Jurkat, Clone E6-1 (cell line): Measurements from ENCODE around the gene CENATAC.
"Not testable (repeated sequence)": the region's sequence is repeated elsewhere in the genome, so short reads cannot be mapped to it uniquely, and the experiment has no call there.

Experiments
- DNase-seq: peaks from one replicate; pipeline ENCODE4 v3.0.0-alpha.2; 2011; ENCODE audit warnings: low read depth, low spot score
- H3K4me3 ChIP-seq: 2 replicates; pipeline ENCODE4 v1.5.1; 2011; ENCODE audit warnings: mild to moderate bottlenecking, low read length, control low read depth, moderate library complexity

CENATAC gene

GRCh38 chr11:119024430-119025098 lies 26.6 kb downstream of the CENATAC start:
- no peak overlapping the region for H3K4me3 ChIP-seq
- DNase-seq = no peak

GRCh38 chr11:119025099-119025473 lies 27.1 kb downstream of the CENATAC start:
- no peak overlapping the region for H3K4me3 ChIP-seq
- DNase-seq = no peak

- H3K4me3 ChIP-seq = no peak overlapping the region
- DNase-seq = no peak
These were observed 27.6 kb downstream of the CENATAC start for GRCh38 chr11:119025541-119025940.

- DNase-seq = no peak
- H3K4me3 ChIP-seq = no peak overlapping the region
These were observed 28.2 kb downstream of the CENATAC start for GRCh38 chr11:119025978-119026766.

- H3K4me3 ChIP-seq = no peak overlapping the region
- no peak for DNase-seq
These were observed 29.0 kb downstream of the CENATAC start for GRCh38 chr11:119026970-119027369.

- DNase-seq = no peak
- H3K4me3 ChIP-seq = no peak overlapping the region
These were observed 29.8 kb downstream of the CENATAC start for GRCh38 chr11:119027561-119028345.

GRCh38 chr11:119028346-119029068 lies 30.6 kb downstream of the CENATAC start:
- no peak for DNase-seq
- no peak overlapping the region for H3K4me3 ChIP-seq

- DNase-seq = no peak
- no peak overlapping the region for H3K4me3 ChIP-seq
These were observed 31.1 kb downstream of the CENATAC start for GRCh38 chr11:119029069-119029339.

GRCh38 chr11:119029340-119030028 lies 31.5 kb downstream of the CENATAC start:
- DNase-seq = no peak

GRCh38 chr11:119030029-119030328 lies 32.0 kb downstream of the CENATAC start:
- DNase-seq = no peak
- H3K4me3 ChIP-seq = no peak overlapping the region

More at GRCh38 chr11:119029340-119030028, 31.5 kb downstream of the CENATAC start:
- H3K4me3 ChIP-seq = no peak overlapping the region

GRCh38 chr11:119030329-119031047 lies 32.5 kb downstream of the CENATAC start, which contains the start of gene SLC37A4:
Gene SLC37A4 (minus strand): TSS chr11:119030877.
- peak within 1 kb of the TSS; percentile 37 for H3K4me3 ChIP-seq
- peak; percentile 63 for DNase-seq

GRCh38 chr11:119031912-119032280 lies 34.0 kb downstream of the CENATAC start:
- no peak for DNase-seq
- H3K4me3 ChIP-seq = no peak overlapping the region

- H3K4me3 ChIP-seq, DNase-seq: not testable (repeated sequence)
These were observed 35.5 kb downstream of the CENATAC start for GRCh38 chr11:119033421-119033820.

- no peak for DNase-seq
- no peak overlapping the region for H3K4me3 ChIP-seq
These were observed 36.9 kb downstream of the CENATAC start for GRCh38 chr11:119034813-119035212.

- DNase-seq = no peak
These were observed 40.9 kb downstream of the CENATAC start for GRCh38 chr11:119038884-119039283.

GRCh38 chr11:119039471-119039870 lies 41.5 kb downstream of the CENATAC start:
- not testable (repeated sequence) for DNase-seq, H3K4me3 ChIP-seq

More at GRCh38 chr11:119038884-119039283, 40.9 kb downstream of the CENATAC start:
- H3K4me3 ChIP-seq = no peak overlapping the region

GRCh38 chr11:119041821-119042514 lies 44.0 kb downstream of the CENATAC start:
- no peak overlapping the region for H3K4me3 ChIP-seq
- DNase-seq = no peak

- no peak overlapping the region for H3K4me3 ChIP-seq
- DNase-seq = no peak
These were observed 45.0 kb downstream of the CENATAC start for GRCh38 chr11:119042927-119043326.
